Activated T-helper 1 cell treated with anti-CD3 and anti-CD28 coated beads, Interleukin-12 subunit alpha, Interleukin-12 subunit beta, Interleukin-2, Interleukin-4 antibody, amounts not matched to agents 30 ng/mL and 10 ng/mL and 1 ng/mL, durations not matched to agents 14 hours and 24 hours and 36 hours (primary cell): ENCODE data around the gene DOCK11. TPM values are rescaled to one million over a fixed set of nuclear protein-coding genes. Genes with fewer than 3 reads are reported as not detected.

Experiments
- DNase-seq: peaks from one replicate; pipeline ENCODE4 v3.0.0; 2021; ENCODE audit warnings: low spot score
- H3K27ac Mint-ChIP-seq: one replicate; pipeline ENCODE4 v1.8.0; 2021; ENCODE audit warnings: mild to moderate bottlenecking, mixed read lengths
- H3K27me3 Mint-ChIP-seq: one replicate; pipeline ENCODE4 v1.8.0; 2022; ENCODE audit warnings: mild to moderate bottlenecking, moderate library complexity, mixed read lengths; ENCODE audit not compliant: insufficient read depth
- H3K36me3 Mint-ChIP-seq: one replicate; pipeline ENCODE4 v1.8.0; 2021; ENCODE audit warnings: low read depth, mixed read lengths
- H3K4me1 Mint-ChIP-seq: one replicate; pipeline ENCODE4 v1.8.0; 2021; ENCODE audit warnings: low read depth, mixed read lengths
- H3K4me3 Mint-ChIP-seq: one replicate; pipeline ENCODE4 v1.8.0; 2021; ENCODE audit warnings: mild to moderate bottlenecking, moderate library complexity, mixed read lengths
- H3K9me3 Mint-ChIP-seq: one replicate; pipeline ENCODE4 v1.8.0; 2021; ENCODE audit warnings: mixed read lengths
- intact Hi-C: fragments of 100-400 bp; cut with micrococcal nuclease; formaldehyde crosslinking; loops from one replicate; pipeline ENCODE4 v1.15.1; 2024
- total RNA-seq: library from RNA; stranded (reverse); gene quantifications from 2 replicates; pipeline ENCODE4 v1.2.3, GENCODE V29; 2022

Gene DOCK11
- total RNA-seq, 1 donor from 2014 or later = 28.6 TPM

- no peak for DNase-seq
- H3K27me3 Mint-ChIP-seq = no peaks in the 10 kb centered on the region
- H3K27ac Mint-ChIP-seq = no peak overlapping the region
- H3K4me3 Mint-ChIP-seq = peak overlapping the region; percentile 4
- intact Hi-C loops = loop anchor here (1.0 kb wide), 1 partner anchor 26 kb away; no protein-coding TSS in a partner anchor
- no peaks in the 10 kb centered on the region for H3K9me3 Mint-ChIP-seq
- peaks cover 78% of the 10 kb centered on the region for H3K4me1 Mint-ChIP-seq
- H3K36me3 Mint-ChIP-seq = peaks cover 8% of the 10 kb centered on the region
Observed at GRCh38 chrX:118524344-118524743, 28.7 kb downstream of the DOCK11 start.

DNA sequence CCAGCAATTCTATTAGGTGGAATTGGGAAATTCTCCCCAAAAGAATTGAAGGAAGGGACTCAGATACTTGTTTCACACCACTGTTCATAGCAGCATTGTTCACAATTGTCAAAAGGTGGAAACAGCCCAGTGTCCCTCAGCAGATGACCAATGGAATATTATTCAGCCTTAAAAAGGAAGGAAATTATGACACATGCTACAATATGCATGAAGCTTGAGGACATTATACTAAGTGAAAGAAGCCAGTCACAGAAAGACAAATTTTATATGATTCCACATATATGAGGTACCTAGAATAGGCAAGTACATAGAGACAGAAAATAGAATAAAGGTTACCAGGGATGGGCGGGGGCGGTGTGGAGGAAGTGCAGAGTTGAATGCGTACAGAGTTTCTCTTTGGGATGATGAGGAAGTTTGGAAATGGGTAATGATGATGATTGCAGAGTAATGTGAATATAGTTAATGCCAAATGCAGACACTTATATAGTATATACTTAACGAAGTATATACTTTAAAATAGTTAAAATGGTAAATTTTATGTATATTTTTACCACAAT lies 29.6 kb downstream of the DOCK11 start:
- H3K4me1 Mint-ChIP-seq = peaks cover 79% of the 10 kb centered on the region
- DNase-seq = no peak
- intact Hi-C loops = no loop called here
- H3K27me3 Mint-ChIP-seq = no peaks in the 10 kb centered on the region
- H3K4me3 Mint-ChIP-seq = no peak overlapping the region
- H3K9me3 Mint-ChIP-seq = no peaks in the 10 kb centered on the region
- H3K36me3 Mint-ChIP-seq = peaks cover 8% of the 10 kb centered on the region
- peak overlapping the region; percentile 12 for H3K27ac Mint-ChIP-seq

GRCh38 chrX:118526149-118526548 lies 30.5 kb downstream of the DOCK11 start:
- Mint-ChIP-seq H3K4me3 (no peak overlapping the region), H3K9me3 (no peaks in the 10 kb centered on the region), H3K4me1 (peaks cover 80% of the 10 kb centered on the region), H3K27ac (peak overlapping the region; percentile 71), H3K27me3 (no peaks in the 10 kb centered on the region), H3K36me3 (peaks cover 6% of the 10 kb centered on the region)
- intact Hi-C loops = no loop called here
- no peak for DNase-seq

DNA sequence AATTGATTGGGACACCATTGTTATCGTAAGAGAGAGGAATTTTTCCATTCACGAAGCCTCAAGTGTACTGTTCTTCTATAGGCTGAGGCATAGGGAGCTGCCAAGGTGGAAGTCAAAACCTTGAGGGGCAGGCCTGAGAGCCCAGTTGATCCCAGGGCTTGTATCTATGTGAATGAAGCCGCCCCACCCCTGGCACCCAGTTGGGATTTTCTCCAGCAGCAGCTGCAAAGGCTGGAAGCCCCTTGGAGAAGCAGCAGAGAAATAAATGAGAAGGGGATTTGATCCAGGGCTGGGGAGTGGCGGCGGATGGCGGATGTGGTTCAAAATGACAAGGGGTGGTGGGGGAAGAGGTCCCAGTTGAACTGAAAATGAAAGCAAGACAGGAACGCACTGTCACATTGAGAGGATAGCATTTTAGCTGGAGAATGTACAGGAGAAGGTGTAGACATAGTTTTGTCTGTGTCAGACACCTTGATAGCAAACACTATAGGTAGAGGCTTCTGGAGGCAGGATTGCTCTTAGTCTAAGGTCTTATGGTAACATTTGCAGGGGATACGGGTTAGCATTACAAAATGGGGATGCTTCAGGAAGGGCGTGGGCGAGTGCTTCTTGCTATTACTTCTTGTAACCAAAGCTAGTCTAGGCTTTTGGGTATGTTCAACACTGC lies 32.6 kb downstream of the DOCK11 start:
- DNase-seq = peak; percentile 49
- intact Hi-C loops = loop anchor here (1.0 to 2.0 kb wide), 3 partner anchors 8 to 181 kb away; partner anchors contain the start of genes DOCK11 and WDR44
- peak overlapping the region; percentile 97 for H3K27ac Mint-ChIP-seq
- peak overlapping the region; percentile 83 for H3K4me3 Mint-ChIP-seq
- H3K9me3 Mint-ChIP-seq = no peaks in the 10 kb centered on the region
- peaks cover 10% of the 10 kb centered on the region for H3K36me3 Mint-ChIP-seq
- H3K4me1 Mint-ChIP-seq = peaks cover 73% of the 10 kb centered on the region
- H3K27me3 Mint-ChIP-seq = no peaks in the 10 kb centered on the region

- intact Hi-C loops = no loop called here
- H3K27me3 Mint-ChIP-seq = no peaks in the 10 kb centered on the region
- H3K36me3 Mint-ChIP-seq = peaks cover 11% of the 10 kb centered on the region
- H3K9me3 Mint-ChIP-seq = no peaks in the 10 kb centered on the region
- no peak for DNase-seq
- peak overlapping the region; percentile 69 for H3K4me3 Mint-ChIP-seq
- H3K27ac Mint-ChIP-seq = peak overlapping the region; percentile 85
- H3K4me1 Mint-ChIP-seq = peaks cover 71% of the 10 kb centered on the region
Observed at GRCh38 chrX:118530219-118530911, 34.8 kb downstream of the DOCK11 start.

DNA sequence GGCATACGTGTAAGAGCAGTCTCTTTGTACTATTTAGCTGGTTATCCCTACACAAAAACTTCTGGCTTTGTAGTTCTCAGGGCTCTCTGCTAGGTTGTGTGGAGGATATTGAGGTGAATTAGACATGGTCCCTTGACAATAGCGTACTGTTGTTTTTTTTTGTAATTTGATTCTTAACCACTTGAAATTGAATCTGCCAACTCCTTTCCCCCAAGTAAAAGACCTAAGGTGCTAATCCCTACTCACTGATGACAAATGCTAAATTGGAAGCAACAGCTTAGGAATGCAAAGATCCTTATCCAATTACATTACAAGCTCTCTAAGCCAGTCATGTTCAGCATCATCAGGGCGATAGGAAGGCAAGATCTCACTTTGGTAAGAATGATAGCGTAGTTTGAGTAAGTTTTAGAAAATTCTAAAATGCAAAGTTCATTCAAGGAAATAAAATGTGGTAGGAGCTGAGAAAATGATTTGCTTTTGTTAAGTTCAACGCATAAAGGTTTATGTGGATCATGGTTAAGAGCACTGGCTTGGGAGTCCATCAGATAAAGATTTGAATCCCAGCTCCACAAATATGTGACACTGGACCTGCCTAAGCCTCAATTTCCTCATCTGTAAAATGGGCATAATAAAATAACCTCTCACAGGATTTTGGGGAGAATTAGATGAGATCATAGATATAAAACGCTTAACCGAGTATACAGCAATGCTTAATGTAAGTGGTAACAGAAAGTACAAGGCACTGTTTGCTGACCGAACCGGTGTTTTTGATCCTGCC lies 39.3 kb downstream of the DOCK11 start:
- intact Hi-C loops = loop anchor here (5.0 kb wide), 1 partner anchor 67 kb away; no protein-coding TSS in a partner anchor
- DNase-seq = no peak
- peaks cover 66% of the 10 kb centered on the region for H3K4me1 Mint-ChIP-seq
- H3K9me3 Mint-ChIP-seq = no peaks in the 10 kb centered on the region
- H3K27me3 Mint-ChIP-seq = no peaks in the 10 kb centered on the region
- H3K27ac Mint-ChIP-seq = peak overlapping the region; percentile 94
- peaks cover 14% of the 10 kb centered on the region for H3K36me3 Mint-ChIP-seq
- no peak overlapping the region for H3K4me3 Mint-ChIP-seq

DNA sequence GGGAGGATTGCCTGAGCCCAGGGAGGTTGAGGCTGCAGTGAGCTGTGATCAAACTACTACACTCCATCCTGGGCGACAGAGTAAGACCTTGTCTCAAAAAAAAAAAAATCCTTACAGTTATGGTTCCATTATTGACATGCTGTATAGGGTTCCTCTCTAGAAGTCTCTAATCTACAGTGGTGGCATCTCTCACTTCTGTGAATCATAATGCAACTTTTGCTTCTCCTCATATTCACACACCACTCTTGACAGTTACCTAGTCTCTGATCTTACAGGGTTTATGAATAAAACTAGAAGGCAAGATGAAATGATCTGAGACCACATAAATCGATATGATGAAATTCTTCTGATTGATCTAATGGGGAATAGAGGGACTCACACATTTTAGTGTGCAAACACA lies 40.6 kb downstream of the DOCK11 start:
- H3K27ac Mint-ChIP-seq = peak overlapping the region; percentile 94
- no peaks in the 10 kb centered on the region for H3K9me3 Mint-ChIP-seq
- H3K4me1 Mint-ChIP-seq = peaks cover 53% of the 10 kb centered on the region
- DNase-seq = no peak
- intact Hi-C loops = loop anchor here (1.0 to 5.0 kb wide), 6 partner anchors 8 to 189 kb away; partner anchors contain the start of genes DOCK11 and WDR44
- H3K36me3 Mint-ChIP-seq = peaks cover 11% of the 10 kb centered on the region
- H3K4me3 Mint-ChIP-seq = peak overlapping the region; percentile 72
- no peaks in the 10 kb centered on the region for H3K27me3 Mint-ChIP-seq

- peak overlapping the region; percentile 94 for H3K27ac Mint-ChIP-seq
- peak; percentile 9 for DNase-seq
- peak overlapping the region; percentile 72 for H3K4me3 Mint-ChIP-seq
- H3K27me3 Mint-ChIP-seq = no peaks in the 10 kb centered on the region
- intact Hi-C loops = loop anchor here (1.0 to 5.0 kb wide), 6 partner anchors 9 to 190 kb away; partner anchors contain the start of genes DOCK11 and WDR44
- H3K9me3 Mint-ChIP-seq = no peaks in the 10 kb centered on the region
- H3K4me1 Mint-ChIP-seq = peaks cover 55% of the 10 kb centered on the region
- H3K36me3 Mint-ChIP-seq = peaks cover 11% of the 10 kb centered on the region
Observed at GRCh38 chrX:118536687-118537461, 41.3 kb downstream of the DOCK11 start.

DNA sequence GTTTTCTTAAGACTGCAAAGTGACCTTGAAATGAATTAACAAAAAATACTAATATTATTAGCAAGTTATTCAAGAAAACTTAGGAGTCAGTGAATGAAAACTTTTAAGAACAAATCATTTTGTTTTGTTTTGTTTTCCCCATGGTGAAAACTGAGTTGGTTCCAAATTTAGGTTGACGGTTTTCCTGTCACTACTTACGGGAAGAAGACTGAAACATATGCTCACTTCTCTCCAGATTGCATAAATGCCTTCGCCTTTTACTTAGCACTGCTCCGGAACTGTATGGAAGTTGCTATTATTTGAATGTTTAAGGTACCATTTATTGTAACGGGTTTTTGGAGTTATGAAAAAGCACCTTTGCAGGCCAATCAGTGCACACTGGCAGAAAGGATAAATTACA lies 42.8 kb downstream of the DOCK11 start:
- Mint-ChIP-seq H3K4me1 (peaks cover 49% of the 10 kb centered on the region), H3K9me3 (no peaks in the 10 kb centered on the region), H3K4me3 (no peak overlapping the region), H3K27me3 (no peaks in the 10 kb centered on the region), H3K36me3 (peaks cover 6% of the 10 kb centered on the region), H3K27ac (peak overlapping the region; percentile 23)
- DNase-seq = no peak
- intact Hi-C loops = loop anchor here (5.0 kb wide), 1 partner anchor 64 kb away; no protein-coding TSS in a partner anchor

GRCh38 chrX:118540342-118540741 lies 44.7 kb downstream of the DOCK11 start:
- Mint-ChIP-seq H3K27ac (no peak overlapping the region), H3K36me3 (peaks cover 10% of the 10 kb centered on the region), H3K27me3 (no peaks in the 10 kb centered on the region), H3K4me1 (peaks cover 36% of the 10 kb centered on the region), H3K4me3 (no peak overlapping the region), H3K9me3 (no peaks in the 10 kb centered on the region)
- DNase-seq = no peak
- intact Hi-C loops = no loop called here

DNA sequence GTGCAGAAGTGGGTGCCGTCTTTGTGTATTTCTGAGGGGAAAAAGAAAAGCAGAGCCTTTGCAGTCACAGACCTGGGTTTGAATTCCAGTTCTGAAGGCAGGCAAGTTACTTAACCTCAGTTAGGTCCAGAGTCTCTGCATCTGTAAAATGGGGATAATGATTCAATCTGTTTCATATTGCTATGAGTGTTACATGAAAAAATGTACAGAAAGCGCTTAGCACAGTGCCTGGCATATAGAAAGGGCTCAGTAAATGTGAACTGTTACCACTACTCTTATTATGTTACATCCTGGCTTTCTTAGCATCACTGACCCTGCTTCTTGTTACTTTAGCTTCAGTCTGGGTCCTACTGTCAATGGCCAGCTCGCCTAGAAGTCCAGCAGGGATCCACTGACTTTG lies 45.9 kb downstream of the DOCK11 start:
- H3K36me3 Mint-ChIP-seq = peaks cover 13% of the 10 kb centered on the region
- intact Hi-C loops = no loop called here
- H3K27ac Mint-ChIP-seq = no peak overlapping the region
- DNase-seq = no peak
- peaks cover 25% of the 10 kb centered on the region for H3K4me1 Mint-ChIP-seq
- H3K27me3 Mint-ChIP-seq = no peaks in the 10 kb centered on the region
- no peak overlapping the region for H3K4me3 Mint-ChIP-seq
- no peaks in the 10 kb centered on the region for H3K9me3 Mint-ChIP-seq

DNA sequence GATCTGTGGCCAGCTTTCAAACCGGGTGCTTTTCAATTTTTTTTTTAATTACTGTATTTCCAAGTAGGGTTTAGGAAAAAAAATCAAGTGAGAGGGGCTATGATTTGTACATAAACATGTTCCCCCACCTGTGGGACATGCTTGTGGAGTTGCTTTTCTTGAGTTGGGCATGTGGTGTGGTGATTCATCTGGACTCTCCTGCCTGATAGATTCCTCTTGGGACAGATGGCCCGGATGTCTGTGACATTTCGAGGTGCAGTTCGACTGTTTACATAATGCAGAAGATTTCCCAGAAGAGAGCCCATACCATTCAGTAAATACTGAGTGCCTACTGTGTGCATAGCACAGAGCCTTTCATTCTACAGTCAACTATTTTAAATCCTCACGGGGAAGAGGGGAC lies 49.9 kb downstream of the DOCK11 start:
- no peak for DNase-seq
- Mint-ChIP-seq H3K27ac (no peak overlapping the region), H3K27me3 (no peaks in the 10 kb centered on the region), H3K4me1 (peaks cover 8% of the 10 kb centered on the region), H3K4me3 (no peak overlapping the region), H3K9me3 (no peaks in the 10 kb centered on the region), H3K36me3 (peaks cover 13% of the 10 kb centered on the region)
- intact Hi-C loops = no loop called here
